HG02571 (cell line): ENCODE results near the gene CASP8.
"Not testable (repeated sequence)": the region's sequence is repeated elsewhere in the genome, so short reads cannot be mapped to it uniquely, and the experiment has no call there.

ENCODE experiments used
- ATAC-seq: cut with Tn5 transposase; IDR thresholded peaks from one replicate; pipeline ENCODE4 v1.9.1; 2021; ENCODE audit warnings: mild to moderate bottlenecking, moderate library complexity; ENCODE audit not compliant: unreplicated experiment

Gene CASP8

DNA sequence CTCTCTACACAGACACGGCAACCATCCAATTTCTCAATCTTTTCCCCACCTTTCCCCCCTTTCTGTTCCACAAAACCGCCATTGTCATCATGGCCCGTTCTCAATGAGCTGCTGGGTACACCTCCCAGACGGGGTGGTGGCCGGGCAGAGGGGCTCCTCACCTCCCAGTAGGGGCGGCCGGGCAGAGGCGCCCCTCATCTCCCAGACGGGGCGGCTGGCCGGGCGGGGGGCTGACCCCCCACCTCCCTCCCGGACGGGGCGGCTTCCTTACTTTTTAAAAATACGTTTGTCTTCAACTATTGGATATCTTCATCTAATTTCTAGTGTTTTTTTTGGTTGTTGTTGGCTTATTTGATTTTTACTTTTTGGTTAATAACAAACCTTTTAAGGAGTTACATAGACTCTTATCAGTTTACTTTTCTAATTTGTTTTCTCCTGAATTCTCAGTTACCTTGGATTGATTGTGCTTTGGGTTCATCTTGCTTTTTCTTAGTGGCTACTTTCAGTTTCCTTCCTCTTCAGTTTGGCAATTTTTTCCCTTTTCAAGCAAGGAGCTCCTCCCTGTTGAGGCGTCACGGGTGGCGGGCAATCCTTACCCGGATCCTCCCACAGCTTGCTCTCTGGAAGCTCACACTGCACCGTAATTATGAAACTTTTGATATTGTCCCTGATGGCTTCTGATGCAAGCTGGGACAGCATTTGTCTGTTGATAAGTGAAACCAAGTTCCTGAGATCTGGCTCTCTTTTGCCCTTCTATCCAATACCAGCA is 21.0 kb upstream of the CASP8 start:
- ATAC-seq, result not testable (repeated sequence)

DNA sequence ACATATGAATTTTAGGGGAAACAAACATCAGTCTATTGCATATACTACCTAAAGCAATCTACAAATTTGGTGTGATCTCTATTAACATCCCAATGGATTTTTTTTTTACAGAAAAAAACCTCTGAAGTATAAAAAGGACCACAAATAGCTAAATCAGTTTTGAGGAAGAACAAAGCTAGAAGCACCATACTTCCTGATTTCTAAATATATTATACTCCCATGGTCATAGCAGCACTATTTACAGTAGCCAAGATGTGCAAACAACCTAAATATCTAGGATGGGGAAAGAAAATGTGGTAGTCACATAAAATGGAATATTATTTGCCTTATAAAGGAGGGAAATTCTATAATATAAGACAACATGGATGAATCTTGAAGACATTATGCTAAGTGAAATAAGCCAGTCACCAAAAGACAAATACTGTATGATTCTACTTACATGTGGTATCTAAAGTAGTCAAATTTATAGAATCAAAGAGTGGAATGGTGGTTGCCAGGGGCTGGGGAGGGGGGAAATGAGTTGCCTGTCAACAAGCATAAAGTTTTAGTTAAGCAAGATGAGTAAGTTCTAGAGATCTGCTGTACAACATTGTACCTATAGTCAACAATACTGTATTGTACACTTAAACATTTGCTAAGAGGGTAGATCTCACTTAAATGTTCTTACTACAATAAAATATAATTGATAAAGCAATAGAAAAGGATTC is 17.6 kb upstream of the CASP8 start:
- ATAC-seq, result no peak

DNA sequence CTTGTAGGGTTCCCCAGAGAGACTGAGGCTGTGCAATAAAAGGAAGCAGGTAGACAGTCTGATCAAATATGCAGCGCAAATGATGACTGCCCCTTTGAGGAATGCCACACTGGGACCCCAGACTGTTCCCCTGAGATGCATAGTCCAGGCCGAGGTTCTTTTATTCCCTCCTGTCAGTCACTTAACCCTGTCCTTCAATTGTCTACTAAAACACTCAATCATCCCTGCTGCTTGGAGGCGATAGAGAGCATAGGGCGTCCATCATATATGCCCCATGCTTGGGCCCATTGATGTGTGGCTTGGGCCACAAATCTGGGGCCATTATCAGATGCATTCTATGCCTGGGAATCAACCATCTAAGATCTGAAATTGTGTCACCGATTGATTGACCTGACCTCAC is 15.5 kb upstream of the CASP8 start:
- no peak for ATAC-seq

DNA sequence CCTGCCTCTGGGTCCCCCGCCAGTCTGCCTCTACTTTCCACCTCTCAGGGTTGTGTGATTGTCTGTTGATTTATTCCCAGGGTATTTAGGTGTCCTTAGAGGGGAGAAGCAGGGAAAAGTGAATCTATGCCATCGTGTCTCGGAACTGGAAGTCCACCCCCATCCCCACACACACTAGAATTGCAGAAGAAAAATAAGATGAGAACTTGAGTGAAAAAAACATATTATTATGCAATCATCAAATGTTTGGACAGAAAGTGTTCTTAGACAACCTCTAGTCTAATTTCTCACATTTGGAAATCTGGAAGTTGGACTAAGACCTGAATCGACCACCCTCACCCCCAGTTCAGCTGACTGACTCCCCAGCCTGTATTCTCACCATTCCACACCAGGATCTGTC is 14.1 kb upstream of the CASP8 start:
- no peak for ATAC-seq

DNA sequence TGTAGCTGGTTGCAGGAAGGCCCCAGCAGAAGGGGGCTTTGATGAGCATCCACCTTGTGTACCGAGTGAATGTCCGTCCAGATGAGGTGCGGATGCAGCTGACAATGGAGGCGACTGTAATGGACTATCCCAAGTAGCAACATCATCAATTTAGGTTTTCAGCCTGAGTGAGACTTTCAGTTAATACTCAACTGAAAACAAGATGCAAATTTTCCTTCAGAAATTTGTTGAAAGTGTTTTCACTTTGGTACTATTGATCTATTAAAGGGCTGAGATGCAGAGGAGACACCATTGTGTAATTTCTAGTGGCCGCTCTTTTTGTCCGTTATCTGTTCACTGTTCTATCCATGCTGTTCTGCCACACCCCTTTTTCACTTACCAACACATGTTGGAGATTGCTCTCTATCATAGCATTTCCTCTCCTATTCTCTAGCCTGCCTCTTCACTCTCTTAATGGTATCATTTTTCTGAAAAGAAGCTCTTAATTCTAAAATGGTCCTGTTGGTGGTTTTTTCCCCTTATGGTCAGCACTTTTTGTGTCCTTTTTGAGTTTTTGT is 12.0 kb upstream of the CASP8 start:
- no peak for ATAC-seq

DNA sequence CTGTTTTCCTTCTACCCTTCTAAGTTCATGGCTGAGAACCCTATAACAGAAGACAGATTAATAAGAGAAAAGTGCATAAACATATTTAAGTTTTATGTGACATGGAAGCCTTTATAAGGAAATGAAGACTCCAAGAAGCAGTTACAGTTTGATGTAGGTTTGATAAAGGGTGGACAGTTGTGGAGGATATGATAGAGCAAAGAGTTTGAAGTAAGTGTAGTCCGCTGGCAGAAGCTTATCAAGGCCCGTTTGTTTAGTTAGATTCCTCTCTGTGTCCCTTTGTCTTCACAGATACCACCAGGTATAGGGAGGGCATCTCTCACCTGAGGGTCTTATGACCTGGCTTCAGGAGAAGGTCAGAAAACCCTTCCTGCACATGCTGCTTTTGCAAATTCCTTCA is 10.4 kb upstream of the CASP8 start:
- no peak for ATAC-seq

DNA sequence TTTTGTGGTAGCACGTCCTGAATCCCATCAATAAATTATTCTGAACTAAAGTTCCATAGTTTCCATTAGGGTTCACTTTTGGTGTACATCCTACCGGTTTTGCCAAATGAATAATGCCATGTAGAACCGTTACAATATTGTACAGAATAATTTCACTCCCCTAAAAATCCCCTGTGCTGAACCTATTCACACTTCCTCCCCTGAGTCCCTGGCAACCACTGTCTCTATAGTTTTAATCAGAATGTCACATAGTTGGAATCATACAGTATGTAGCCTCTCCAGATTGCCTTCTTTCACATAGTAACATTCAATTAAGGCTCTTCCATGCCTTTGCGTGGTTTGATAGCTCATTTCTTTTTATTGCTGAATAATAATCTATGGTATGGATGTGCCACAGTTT is 9.6 kb upstream of the CASP8 start:
- ATAC-seq, result no peak

DNA sequence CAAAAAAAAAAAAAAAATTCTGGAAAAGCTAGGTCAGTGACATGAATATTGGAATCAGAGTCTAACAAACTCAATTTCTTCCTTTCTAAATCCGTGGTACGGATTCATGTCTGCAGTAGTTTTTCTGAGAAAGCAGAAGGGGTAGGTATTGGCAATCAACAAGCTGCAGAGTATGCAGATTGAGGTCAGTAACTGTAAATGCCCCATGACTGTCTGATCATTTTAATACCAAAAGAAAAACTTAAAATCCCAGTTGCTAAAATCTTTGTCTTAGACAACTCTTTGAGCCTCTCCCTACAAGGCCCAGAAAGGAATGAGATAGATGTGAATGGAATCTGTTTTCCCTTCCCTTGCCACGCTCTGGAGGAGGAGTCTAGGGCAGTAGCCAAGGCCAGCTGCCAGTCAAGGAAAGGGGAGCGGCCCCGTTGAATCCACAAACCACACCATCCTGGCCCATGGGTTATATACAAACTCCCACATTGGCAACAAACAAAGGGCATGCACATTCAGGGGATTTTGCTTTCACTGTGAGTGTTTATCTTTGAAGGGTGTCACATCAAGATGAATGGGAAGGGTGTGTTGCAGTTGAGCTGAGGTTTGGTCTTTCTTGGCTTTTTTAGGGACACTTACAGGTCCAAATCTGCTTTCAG is 6.1 kb upstream of the CASP8 start:
- ATAC-seq, result no peak

DNA sequence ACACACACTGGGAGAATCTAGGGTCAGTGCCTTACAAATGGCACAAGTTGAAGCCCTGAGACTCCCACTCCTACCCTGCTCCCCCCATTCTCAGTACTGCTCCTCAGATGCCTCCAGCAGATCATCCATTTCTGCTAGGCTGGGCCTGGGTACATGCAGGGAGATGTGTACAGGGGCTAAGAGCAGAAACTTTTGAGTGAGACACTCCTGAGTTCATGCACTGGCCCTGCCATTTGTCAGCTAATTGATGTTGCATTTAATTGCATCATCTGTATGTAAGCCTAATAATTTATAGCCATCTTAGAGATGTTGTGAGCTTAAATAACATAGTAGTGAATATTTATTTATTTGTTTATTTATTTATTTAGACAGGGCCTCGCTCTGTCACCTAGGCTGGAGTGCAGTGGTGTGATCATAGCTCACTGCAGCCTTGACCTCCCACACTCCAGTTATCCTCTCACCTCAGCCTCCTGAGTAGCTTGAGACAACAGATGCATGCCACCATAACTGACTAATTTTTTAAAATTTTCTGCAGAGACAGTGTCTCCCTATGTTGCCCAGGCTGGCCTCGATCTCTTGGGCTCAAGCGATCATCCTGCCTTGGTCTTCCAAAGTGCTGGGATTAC is 4.8 kb upstream of the CASP8 start:
- no peak for ATAC-seq

DNA sequence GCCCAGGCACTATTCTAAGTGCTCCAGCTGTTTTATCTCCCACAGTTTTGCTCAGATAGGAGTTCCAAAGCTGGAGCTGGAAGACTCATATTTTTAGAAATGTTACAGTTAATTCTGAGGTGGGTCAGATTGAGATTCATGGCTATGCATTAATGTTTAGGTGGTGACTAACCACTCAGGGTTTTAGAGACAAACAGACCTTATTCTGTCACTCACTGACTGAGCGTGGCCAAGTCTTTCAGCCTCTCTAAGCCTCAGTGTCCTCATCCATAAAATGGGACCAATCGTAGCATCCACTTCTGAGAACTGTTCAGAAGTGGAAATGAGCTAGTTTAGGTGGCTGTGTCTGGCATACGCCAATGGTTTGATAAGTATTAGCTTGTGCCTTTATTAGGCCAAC is 4.3 kb upstream of the CASP8 start:
- no peak for ATAC-seq

DNA sequence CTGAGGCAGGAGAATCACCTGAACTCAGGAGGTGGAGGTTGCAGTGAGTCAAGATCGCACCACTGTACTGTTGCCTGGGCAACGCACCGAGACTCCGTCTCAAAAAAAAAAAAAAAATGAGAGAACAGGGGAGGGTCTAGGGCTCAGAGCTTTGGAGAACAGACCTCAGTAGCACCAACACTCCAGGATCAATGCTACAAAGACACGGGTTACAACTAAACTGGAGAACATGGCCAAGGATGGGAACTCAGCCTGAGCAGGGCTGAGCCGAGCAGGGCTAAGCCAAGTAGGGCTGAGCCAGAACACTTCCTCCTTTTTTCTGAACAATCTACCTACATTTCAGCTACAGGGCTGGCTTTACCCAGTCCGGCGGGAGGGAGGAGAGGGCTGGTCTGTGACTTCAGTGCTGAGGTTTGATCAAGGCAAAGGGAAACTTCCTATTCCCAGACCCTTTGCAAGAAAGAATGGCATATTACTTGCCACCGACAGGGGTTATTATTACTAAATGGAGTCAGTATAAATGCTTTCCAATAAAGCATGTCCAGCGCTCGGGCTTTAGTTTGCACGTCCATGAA is 2.9 kb upstream of the CASP8 start:
- ATAC-seq, result peak; percentile 46

DNA sequence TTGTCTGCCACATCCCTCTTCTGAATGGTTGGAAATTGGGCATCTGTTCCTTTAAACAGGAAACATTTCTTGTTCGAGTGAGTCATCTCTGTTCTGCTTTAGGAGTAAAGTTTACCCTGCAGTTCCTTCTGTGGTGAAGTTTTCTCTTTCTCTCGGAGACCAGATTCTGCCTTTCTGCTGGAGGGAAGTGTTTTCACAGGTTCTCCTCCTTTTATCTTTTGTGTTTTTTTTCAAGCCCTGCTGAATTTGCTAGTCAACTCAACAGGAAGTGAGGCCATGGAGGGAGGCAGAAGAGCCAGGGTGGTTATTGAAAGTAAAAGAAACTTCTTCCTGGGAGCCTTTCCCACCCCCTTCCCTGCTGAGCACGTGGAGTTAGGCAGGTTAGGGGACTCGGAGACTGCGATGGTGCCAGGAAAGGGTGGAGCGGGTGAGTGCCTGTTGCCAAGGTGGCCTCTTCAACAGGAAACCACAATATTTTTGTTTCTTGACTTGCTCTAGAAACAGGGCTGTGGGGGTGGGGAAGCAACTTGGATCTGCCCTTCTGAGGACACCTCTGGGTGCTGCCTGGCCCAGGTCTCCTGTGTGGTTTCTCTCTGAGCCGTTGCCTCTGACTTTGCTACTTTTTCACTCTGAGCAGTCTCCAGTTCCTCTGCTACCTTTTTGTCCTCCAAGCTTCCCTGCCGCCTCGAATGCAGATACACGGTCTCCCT is 2.2 kb upstream of the CASP8 start:
- peak; percentile 66 for ATAC-seq

DNA sequence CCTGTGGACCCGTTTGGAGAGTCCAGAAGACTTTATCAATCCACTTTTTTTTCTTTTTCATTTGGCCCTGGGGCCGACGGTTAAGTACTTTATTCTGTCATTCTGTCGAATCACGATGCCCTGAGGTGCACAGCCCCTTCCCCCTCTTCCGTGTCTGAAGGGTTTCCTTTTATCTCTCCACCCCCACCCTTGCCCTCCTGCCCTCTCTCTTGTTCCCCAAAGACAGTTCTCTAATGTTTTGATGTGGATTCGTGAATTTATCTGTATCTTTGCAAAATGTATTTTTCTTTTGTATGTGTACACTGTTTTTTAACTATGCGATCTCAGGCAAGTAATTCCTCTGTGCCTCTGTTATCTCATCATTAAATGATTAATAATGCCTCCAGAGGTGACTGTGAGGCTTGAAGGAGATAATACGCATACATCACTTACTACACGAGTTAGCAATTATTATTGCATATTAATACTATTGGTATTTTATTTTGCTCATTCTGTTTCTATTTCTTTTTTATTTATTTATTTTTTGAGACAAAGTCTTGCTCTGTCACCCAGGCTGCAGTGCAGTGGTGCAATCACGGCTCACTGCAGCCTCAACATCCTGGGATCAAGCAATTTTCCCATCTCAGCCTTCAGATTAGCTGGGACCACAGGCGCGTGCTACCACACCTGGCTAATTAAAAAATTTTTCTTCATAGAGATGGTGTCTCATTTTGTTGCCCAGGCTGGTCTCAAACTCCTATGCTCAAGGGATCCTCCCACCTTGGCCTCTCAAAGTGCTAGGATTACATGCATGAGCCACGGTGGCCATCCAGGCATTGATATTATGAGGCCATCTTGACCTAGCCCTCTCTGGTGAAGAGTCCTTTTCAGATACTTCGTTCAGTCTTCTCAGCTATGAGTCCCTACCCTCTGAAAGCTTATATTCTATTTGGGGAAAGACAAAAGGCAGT is 1.4 kb upstream of the CASP8 start:
- ATAC-seq, result no peak

DNA sequence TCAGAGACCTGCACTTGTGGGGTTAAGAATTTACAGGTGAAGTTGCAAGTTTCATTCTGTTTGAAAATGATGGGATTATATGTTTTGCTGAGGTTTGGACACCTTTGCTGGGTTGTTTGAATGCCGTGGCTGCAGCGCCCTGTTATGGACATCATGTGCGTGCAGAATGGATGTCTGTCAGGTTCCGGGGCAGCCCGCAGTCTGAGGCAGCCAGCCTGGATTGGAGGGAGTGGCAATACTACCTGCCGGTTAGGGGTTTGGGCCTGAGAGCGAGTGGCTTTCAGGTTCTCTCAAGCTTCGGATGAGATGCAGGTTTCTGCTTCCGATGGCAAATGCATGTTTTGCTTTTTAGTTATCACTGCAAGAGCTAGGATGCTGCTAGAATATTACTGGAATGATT is 1.1 kb downstream of the CASP8 start:
- ATAC-seq, result no peak

DNA sequence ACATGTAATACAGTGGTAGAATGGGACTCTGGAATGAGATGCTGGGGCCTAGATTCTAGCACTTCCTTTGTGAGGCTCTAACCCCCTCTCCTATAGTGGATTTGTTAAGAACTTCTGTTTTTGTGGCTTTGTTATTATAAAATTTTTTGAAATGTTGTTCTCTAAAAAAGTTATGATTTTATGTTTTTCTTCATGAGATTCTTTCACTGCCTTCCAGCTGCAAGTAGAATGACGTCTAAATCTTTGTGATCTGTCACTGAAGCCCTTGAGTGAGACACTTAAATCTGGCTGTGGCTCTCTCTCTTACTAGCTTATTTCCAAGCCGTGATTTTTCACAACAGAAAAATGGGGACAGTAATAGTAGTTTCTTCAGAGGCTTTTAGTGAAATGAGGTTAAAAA is 1.6 kb downstream of the CASP8 start:
- no peak for ATAC-seq

DNA sequence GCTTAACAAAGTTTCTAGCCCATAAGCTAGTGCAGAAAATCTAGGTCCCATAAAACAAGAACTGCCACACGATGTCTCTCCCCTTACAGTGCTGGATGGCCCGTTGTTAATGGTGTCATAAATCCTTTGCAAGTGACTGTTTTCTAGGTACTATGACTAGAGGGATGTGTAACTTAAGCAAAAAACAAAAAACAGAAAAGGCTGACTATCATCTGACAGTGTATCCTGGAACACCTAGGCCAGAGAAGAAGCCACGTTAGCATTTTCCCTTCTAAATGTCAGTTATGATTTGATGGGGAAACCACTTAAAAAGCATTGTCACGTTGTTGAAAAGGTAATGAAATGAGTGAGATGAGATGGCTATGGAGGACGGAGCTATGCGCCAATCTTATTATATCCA is 2.4 kb downstream of the CASP8 start:
- no peak for ATAC-seq

DNA sequence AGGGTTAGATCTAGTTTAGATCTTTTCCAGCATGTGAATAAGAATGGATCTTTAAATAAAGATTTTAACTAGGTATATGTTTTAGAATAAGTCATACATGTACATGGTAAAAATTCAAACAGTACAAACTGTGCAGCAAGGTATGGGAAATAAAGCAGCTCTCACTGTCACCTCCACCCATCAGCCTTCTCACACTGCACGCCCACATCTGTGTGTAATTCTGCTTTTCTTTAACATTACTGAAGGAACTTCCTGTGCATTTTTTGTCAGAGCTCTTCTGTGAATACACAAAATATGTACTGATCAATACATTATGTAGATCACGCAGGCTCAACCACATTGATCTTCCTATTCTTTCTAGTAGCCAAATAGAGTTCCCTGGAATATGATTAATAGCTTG is 3.4 kb downstream of the CASP8 start:
- no peak for ATAC-seq

DNA sequence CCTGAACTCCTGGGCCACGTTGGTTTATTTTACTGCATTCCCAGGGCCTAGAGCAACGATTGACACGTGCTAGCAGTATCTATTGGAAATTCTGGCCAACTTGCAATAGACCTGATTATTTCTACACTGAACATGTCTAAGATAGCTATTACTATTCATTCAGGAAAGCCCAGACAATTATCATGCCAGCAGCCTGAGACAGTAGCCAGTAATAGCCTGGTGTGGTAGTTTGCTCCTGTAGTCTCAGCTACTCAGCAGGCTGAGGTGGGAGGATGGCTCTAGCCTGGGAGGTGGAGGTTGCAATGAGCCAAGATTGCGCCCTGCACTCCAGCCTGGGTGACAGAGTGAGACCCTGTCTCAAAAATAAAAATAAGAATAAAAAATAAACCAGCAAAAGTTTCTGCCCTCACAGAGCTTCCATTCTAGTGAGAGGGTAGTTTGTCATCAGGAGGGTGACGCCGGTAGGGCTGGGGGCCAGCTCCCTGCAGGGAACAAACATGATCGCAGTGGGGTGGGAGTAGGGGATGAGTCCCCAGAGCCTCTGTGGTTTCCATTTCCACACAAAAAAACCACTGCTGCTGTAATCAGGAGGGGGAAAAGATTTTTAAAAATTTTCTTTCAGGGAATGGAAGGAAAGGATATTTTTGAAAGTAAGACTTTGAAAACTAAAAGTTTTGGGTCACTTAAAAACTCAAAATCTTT is 4.3 kb downstream of the CASP8 start:
- no peak for ATAC-seq

DNA sequence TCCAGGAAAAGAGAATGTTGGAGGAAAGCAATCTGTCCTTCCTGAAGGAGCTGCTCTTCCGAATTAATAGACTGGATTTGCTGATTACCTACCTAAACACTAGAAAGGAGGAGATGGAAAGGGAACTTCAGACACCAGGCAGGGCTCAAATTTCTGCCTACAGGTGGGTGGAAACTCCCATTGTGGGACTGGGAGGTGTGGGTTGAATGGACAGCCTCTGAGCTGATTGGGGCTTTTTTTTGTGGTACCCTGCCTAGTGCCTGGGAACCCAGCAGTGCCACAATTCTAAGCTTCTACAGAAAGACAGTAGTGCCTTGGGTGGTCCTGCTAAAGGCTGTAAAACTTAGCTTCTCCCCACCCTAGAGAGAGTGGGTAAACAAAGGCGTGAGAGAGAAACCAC is 6.3 kb downstream of the CASP8 start:
- no peak for ATAC-seq
